ENCODE results near the gene TACC3.

Gene TACC3

DNA sequence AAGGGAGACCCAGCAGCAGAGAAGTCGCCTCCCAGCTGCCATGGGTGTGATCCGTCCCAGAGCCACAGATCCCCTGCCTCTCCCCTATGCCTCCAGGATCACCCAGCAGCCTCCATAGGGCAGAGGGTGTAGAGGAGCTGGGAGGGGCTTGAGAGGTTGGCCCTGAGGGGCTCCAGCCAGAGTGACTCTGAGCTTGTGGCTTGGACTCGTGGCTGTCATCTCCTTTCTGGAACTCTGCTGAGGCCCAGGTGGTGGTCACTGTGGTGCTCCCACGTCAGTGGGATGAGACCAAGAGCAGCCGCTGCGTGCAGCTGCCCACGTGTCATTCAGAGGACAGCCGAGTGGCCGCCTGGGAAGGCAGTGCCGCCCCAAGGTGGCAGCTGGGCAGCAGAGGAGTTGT, 4.2 kb downstream of the TACC3 start:
- DNase-seq = no peak

DNA sequence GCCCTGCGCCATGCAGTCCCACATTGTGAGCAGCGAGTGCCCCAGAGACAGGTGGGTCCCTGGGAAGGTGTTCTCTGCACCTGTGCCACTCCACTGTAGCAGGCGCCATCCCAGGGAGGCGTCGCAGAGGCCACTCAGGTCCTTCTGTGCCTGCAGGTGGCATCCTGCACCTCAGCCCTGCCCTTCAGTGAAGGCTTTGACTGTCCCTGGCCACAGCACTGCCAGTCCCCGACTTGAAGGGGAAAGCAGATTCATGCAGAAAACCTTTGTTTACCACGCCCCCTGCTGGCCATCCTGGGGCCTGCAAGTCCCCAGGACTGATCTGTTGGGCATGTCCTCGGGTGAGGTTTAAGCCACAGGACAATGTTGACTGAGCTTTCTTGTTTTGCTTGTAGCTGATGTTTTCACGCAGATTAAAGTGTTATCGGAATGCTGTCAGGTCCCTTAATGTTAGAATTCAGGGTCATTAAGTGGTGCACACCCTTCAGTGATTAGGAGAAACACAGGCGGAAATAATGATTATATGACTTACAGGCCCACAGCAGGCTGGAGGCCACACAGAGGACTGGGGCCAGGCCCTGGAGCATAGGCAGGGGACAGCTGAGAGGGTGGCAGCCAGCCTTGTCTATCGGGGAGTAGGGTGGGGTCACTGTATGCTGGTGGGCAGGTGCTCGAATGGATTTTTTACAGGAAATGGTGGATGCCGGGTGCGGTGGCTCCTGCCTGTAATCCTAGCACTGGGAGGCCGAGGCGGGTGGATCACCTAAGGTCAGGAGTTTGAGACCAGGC, 5.0 kb downstream of the TACC3 start:
- no peak for DNase-seq

- DNase-seq = no peak
Observed at GRCh38 chr4:1727117-1728031, 6.1 kb downstream of the TACC3 start.

GRCh38 chr4:1728061-1728980, 7.0 kb downstream of the TACC3 start:
- DNase-seq = no peak

- DNase-seq = no peak
Observed at GRCh38 chr4:1730532-1731135, 9.3 kb downstream of the TACC3 start.

- no peak for DNase-seq
Observed at GRCh38 chr4:1731180-1731579, 9.9 kb downstream of the TACC3 start.

GRCh38 chr4:1732911-1733310, 11.6 kb downstream of the TACC3 start:
- DNase-seq = no peak

DNA sequence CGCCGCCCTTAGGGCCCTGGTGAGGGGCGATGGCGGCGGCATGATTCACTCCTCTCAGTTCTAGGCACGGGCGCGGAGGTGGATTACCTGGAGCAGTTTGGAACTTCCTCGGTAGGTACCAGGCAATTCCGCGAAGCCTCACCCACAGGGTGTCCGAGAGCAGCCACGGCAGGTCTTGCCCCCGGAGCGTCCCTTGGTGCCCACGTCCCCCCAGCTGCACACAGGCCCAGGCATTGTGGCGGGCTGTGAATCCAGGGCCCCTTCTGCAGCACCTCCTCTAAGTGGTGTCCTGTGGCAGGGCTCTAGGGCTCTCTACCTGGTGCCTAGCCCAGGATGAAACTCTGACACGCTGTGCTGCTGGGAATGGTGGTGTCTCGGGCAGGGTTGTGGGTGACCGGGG, 13.9 kb downstream of the TACC3 start:
- no peak for DNase-seq

GRCh38 chr4:1736812-1737211, 15.5 kb downstream of the TACC3 start:
- no peak for DNase-seq

- DNase-seq = no peak
Observed at GRCh38 chr4:1737666-1738065, 16.3 kb downstream of the TACC3 start.

- DNase-seq = no peak
Observed at GRCh38 chr4:1738410-1738809, 17.1 kb downstream of the TACC3 start.

DNA sequence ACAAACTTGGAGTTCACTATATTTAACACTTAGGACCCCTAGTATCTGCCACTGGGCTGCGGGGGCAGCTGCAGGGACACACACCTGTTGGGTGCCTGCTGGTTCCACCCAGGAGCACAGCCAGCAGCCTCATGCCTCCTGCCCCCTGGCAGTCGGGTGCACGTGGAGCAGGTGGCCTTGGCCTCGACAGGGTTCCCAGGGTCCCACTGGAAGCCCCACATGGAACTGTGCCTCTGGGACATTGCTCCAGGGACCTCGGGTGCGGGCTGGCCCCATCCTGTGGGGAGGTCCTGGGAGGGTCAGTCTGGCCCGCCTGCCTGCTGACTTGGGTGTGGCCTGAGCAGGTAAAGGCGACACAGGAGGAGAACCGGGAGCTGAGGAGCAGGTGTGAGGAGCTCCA, 18.0 kb downstream of the TACC3 start:
- no peak for DNase-seq

DNA sequence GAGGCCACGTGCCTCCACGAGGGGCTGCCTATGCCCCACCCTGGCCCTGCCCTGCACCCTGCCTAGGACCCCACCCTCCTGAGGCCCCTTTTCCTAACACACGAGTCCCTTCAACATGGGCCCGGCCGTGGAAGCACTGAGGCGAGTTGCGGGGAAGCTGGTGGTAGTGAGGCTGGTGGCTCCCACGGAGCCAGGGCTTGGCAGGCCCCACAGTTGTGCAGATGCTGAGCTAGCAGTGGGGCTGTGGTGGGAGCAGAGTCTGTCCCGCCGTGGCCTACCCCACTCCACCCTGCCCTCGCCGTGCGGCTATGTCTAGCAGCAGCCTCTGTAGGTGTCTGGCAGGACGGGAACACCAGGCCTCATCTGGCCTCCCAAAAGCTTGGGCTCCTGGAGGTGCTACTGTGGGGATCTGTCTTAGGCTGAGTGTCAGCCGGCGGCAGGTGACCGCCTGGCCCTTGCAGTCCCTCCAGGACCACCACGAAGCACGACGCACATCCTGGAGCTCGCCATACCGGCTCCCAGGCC, 18.8 kb downstream of the TACC3 start:
- no peak for DNase-seq

- DNase-seq = no peak
Observed at GRCh38 chr4:1741208-1741607, 19.9 kb downstream of the TACC3 start.

DNA sequence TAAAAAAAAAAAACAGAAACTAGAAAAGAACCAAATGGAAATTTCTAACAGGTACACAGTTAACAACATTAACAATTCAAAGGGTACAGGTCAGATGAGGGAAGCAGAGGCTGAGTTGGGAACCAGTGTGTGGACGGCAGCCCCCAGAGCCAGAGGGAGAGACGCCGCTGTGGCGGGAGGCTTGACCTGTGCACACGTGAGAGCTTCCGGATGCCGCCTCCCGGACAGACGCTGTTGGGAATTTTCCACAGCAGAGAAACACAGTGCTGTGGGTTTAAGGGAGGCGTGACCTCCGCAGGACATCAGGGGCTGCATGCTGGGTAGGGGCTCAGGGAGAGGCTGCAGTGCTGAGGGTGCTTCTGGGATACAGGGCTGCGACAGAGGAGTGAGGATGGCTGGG, 22.2 kb downstream of the TACC3 start:
- DNase-seq = no peak

GRCh38 chr4:1743975-1744374, 22.7 kb downstream of the TACC3 start:
- no peak for DNase-seq

GRCh38 chr4:1744552-1744951, 23.2 kb downstream of the TACC3 start:
- no peak for DNase-seq

DNA sequence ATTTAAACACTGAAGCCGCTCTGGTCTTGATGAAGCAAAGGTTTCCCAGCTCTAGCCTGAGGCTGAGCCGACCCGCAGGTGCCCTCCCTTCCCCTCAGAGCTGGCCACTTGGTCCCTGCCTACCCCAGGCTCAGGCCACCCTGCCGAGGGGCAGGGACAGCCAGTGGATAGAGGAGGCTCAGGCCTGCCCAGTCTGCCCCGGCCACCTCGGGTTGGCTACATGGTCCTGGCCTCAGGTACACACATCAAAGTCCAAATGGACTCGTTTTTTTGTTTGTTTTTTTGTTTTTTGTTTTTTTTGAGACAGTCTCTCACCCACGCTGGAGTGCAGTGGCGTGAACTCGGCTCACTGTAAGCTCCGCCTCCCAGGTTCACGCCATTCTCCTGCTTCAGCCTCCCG, 23.8 kb downstream of the TACC3 start:
- DNase-seq = no peak

GRCh38 chr4:1745697-1746096, 24.4 kb downstream of the TACC3 start:
- DNase-seq = no peak

DNA sequence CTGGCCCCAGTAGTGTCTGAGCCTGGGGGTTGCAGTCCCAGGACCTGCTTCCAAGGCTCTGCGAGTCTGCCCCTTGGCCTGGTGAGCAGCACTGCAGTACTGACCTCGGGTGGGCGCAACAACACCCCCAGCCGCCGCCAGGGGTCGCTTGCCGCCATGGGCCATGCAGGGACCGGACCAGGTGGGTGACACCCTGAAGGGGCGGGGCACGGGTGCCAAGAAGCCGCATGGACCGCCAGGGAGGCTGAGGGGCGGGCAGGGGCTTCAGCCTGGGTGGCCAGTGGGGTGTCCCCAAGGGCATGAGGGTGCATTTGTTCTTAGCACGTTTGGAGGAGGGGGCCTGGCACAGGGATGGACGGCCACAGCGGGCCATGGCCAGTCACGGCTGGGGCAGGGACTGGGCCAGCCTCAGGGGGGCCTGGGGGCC, 25.0 kb downstream of the TACC3 start:
- DNase-seq = no peak

- no peak for DNase-seq
Observed at GRCh38 chr4:1746919-1747602, 25.7 kb downstream of the TACC3 start.

GRCh38 chr4:1747603-1747967, 26.3 kb downstream of the TACC3 start:
- no peak for DNase-seq
